GM04504 (cell line): Measurements from ENCODE around the gene TRAPPC10.

Experiments
- DNase-seq: peaks from one replicate; pipeline ENCODE4 v3.0.0-alpha.2; 2012; ENCODE audit warnings: low read depth

TRAPPC10 gene

GRCh38 chr21:44039828-44040227 lies 27.7 kb downstream of the TRAPPC10 start:
- no peak for DNase-seq

- no peak for DNase-seq
These were observed 31.5 kb downstream of the TRAPPC10 start for GRCh38 chr21:44043613-44044012.

GRCh38 chr21:44046734-44047133 lies 34.6 kb downstream of the TRAPPC10 start:
- no peak for DNase-seq

- no peak for DNase-seq
These were observed 36.0 kb downstream of the TRAPPC10 start for GRCh38 chr21:44047996-44048560.

GRCh38 chr21:44049182-44049581 lies 37.1 kb downstream of the TRAPPC10 start:
- no peak for DNase-seq

GRCh38 chr21:44049606-44050005 lies 37.5 kb downstream of the TRAPPC10 start:
- no peak for DNase-seq

- no peak for DNase-seq
These were observed 38.2 kb downstream of the TRAPPC10 start for GRCh38 chr21:44050276-44050675.

GRCh38 chr21:44051462-44051941 lies 39.4 kb downstream of the TRAPPC10 start:
- no peak for DNase-seq

- no peak for DNase-seq
These were observed 40.1 kb downstream of the TRAPPC10 start for GRCh38 chr21:44052071-44052829.

GRCh38 chr21:44052830-44053226 lies 40.7 kb downstream of the TRAPPC10 start:
- no peak for DNase-seq

GRCh38 chr21:44053567-44053966 lies 41.5 kb downstream of the TRAPPC10 start:
- DNase-seq = no peak

GRCh38 chr21:44054710-44055109 lies 42.6 kb downstream of the TRAPPC10 start:
- peak; percentile 0 for DNase-seq

GRCh38 chr21:44057055-44057454 lies 44.9 kb downstream of the TRAPPC10 start:
- no peak for DNase-seq

- no peak for DNase-seq
These were observed 46.0 kb downstream of the TRAPPC10 start for GRCh38 chr21:44057960-44058651.

GRCh38 chr21:44058652-44058964 lies 46.5 kb downstream of the TRAPPC10 start:
- no peak for DNase-seq

GRCh38 chr21:44058981-44059380 lies 46.9 kb downstream of the TRAPPC10 start:
- DNase-seq = no peak

GRCh38 chr21:44059710-44060109 lies 47.6 kb downstream of the TRAPPC10 start:
- DNase-seq = no peak

GRCh38 chr21:44062380-44062779 lies 50.3 kb downstream of the TRAPPC10 start:
- no peak for DNase-seq

GRCh38 chr21:44063151-44063912 lies 51.2 kb downstream of the TRAPPC10 start:
- DNase-seq = no peak

GRCh38 chr21:44064852-44065403 lies 52.8 kb downstream of the TRAPPC10 start:
- no peak for DNase-seq

GRCh38 chr21:44065428-44065827 lies 53.3 kb downstream of the TRAPPC10 start:
- DNase-seq = no peak

- DNase-seq = no peak
These were observed 54.0 kb downstream of the TRAPPC10 start for GRCh38 chr21:44066116-44066515.
